Fibroblast of villous mesenchyme (primary cell): ENCODE results near the gene MRGPRF. TPM values are rescaled to one million over a fixed set of nuclear protein-coding genes. Genes with fewer than 3 reads are reported as not detected.

ENCODE experiments used
- DNase-seq: peaks from one replicate; pipeline ENCODE4 v3.0.0-alpha.2; 2010; ENCODE audit warnings: low read depth
- H3K4me3 ChIP-seq: 2 replicates; pipeline ENCODE4 v1.5.1; 2011; ENCODE audit warnings: low read depth, mild to moderate bottlenecking, low read length
- CTCF ChIP-seq: IDR thresholded peaks from 2 replicates; pipeline ENCODE4 v1.5.1; 2012; ENCODE audit warnings: low read depth, mild to moderate bottlenecking, low read length; ENCODE audit not compliant: insufficient read depth
- total RNA-seq: library from RNA; depleted of rRNA; stranded (reverse); fragments of >200 nt; gene quantifications from 2 replicates; pipeline ENCODE4 v1.2.3, GENCODE V29; 2012

Gene MRGPRF
- total RNA-seq, 1 donor, result 61.3 TPM

- DNase-seq, result no peak
- TF ChIP-seq CTCF, result no peak
- no peak overlapping the region for H3K4me3 ChIP-seq
These were observed 21.9 kb downstream of the MRGPRF start for GRCh38 chr11:68990995-68991780.

GRCh38 chr11:68989936-68990606 lies 23.0 kb downstream of the MRGPRF start:
- DNase-seq, result no peak
- H3K4me3 ChIP-seq, result no peak overlapping the region
- TF ChIP-seq CTCF, result no peak

- TF ChIP-seq CTCF, result no peak
- DNase-seq, result no peak
- H3K4me3 ChIP-seq, result no peak overlapping the region
These were observed 24.6 kb downstream of the MRGPRF start for GRCh38 chr11:68988491-68988890.

- H3K4me3 ChIP-seq, result no peak overlapping the region
- no peak for TF ChIP-seq CTCF
- no peak for DNase-seq
These were observed 25.8 kb downstream of the MRGPRF start for GRCh38 chr11:68987211-68987610.

GRCh38 chr11:68983801-68984200 lies 29.2 kb downstream of the MRGPRF start:
- DNase-seq, result peak; percentile 41
- H3K4me3 ChIP-seq, result no peak overlapping the region
- TF ChIP-seq CTCF, result no peak

- no peak overlapping the region for H3K4me3 ChIP-seq
- no peak for TF ChIP-seq CTCF
- no peak for DNase-seq
These were observed 30.9 kb downstream of the MRGPRF start for GRCh38 chr11:68982134-68982533.
